Measurements from ENCODE around the gene HSPB1. TPM values are rescaled to one million over a fixed set of nuclear protein-coding genes. Genes with fewer than 3 reads are reported as not detected.

Gene HSPB1
- total RNA-seq, 4 donors from 2014 or later, result 178 to 353 (median 267) TPM

DNA sequence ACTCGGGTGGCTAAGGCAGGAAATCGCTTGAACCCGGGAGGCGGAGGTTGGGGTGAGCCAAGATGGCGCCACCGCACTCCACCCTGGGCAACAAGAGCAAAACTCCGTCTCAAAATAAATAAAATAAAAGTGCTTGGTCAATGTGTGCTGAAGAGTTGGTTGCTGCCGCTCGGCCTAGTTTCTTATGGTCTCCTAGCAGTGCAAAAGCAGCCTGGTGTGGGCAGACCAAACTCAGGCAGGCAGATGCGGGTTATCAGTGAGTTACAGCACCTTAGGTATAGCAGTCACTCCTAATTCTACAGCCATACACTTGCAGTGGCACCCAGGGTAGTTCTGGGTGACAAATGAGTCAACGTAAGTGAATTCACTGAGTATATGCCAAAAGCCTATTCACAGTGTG lies 22.6 kb downstream of the HSPB1 start:
- TF ChIP-seq, protein P1, sequence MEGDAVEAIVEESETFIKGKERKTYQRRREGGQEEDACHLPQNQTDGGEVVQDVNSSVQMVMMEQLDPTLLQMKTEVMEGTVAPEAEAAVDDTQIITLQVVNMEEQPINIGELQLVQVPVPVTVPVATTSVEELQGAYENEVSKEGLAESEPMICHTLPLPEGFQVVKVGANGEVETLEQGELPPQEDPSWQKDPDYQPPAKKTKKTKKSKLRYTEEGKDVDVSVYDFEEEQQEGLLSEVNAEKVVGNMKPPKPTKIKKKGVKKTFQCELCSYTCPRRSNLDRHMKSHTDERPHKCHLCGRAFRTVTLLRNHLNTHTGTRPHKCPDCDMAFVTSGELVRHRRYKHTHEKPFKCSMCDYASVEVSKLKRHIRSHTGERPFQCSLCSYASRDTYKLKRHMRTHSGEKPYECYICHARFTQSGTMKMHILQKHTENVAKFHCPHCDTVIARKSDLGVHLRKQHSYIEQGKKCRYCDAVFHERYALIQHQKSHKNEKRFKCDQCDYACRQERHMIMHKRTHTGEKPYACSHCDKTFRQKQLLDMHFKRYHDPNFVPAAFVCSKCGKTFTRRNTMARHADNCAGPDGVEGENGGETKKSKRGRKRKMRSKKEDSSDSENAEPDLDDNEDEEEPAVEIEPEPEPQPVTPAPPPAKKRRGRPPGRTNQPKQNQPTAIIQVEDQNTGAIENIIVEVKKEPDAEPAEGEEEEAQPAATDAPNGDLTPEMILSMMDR (IDR thresholded peaks at IDR 0.05), result no peak
- ATAC-seq (ENCODE audit: low FRiP score), result no peak
- no peak for DNase-seq (ENCODE audit: low spot score)

DNA sequence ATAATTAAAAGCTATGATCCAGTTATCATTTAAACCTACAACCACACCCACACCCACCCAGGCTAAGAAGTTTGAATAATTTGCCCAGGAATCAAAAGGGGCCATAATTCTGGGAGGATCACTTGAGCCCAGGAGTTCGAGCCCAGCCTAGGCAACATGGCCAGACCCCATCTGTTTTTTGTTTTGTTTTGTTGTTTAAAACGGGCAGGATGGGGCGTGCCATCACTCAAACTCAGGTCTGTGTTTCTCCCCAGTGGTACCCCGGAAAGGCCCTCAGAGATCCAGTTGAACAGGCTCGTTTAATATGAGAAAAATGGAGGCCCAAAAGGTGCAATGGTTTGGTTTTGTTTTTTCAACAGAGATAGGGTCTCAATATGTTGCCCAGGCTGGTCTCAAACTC lies 23.3 kb downstream of the HSPB1 start:
- DNase-seq (ENCODE audit: low spot score), result no peak
- no peak for ATAC-seq (ENCODE audit: low FRiP score)
- TF ChIP-seq, protein P1 (IDR thresholded peaks at IDR 0.05), result no peak

DNA sequence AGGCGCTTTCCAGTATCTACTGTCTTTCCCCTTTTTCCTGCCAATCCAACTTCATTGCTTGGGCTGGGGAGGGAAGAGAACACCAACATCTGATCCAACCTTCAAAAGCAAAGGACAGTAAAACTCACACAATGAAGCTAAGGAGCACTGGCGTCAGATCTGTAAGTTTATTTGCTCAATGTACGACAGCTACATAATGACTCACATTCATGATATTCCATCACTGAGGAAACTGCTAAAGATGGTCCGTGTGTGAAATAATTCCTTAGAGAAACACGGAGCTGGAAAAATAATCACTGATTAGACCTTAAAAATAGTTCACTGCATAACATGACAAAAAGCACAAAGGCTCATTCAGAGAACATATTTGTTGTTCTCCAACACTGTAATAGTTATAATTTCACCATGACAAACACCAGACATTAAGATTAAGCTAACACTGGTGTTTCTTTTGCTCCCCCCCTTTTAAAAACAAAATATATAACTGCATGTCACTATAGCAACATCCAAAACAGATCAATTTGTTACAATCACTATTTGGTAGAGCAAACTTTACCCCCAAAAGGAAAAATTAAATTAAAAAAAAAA lies 24.3 kb downstream of the HSPB1 start:
- TF ChIP-seq, protein P1 (IDR thresholded peaks at IDR 0.05), result no peak
- ATAC-seq (ENCODE audit: low FRiP score) (no peak), DNase-seq (ENCODE audit: low spot score) (no peak)

DNA sequence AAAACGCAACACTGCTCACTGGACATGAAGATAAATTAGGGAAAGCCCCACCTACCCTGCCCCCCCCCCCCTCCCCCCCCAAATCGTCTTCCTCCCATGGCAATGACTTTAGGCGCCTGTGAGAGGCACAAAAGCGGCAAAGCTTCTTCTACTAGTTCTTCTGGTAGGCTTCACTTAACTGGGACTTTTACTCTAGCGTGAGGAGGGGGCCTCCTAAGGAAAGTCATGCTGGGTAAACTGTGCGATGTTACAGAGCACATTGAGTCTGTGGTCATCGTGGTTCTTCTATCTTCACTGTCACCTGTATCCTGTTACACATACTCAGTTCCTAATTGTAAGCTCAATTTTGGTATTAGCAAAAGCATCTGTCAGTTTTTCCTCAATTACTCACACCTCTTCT lies 25.1 kb downstream of the HSPB1 start:
- no peak for ATAC-seq (ENCODE audit: low FRiP score)
- TF ChIP-seq, protein P1 (IDR thresholded peaks at IDR 0.05), result no peak
- no peak for DNase-seq (ENCODE audit: low spot score)

DNA sequence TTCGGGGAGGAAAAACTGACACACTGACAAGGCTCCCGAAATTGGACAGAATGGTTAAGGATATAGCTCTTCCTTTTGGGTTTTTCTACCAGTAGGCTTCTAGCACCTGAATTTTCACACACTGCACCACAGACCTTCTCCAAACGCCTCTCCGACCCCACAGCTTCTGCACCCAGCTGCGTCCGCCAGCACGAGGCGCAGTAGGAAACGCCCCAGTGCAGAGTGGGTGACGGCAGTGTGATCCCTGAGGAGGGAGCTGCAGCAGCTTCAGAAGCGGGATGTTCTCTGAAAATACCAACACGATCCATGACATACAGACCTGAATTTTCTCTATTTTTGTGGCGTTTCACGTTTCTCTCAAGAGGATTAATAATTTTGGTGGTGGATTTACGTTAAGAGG lies 25.9 kb downstream of the HSPB1 start:
- ATAC-seq (ENCODE audit: low FRiP score) (no peak), DNase-seq (ENCODE audit: low spot score) (no peak)
- TF ChIP-seq, protein P1 (IDR thresholded peaks at IDR 0.05), result no peak

DNA sequence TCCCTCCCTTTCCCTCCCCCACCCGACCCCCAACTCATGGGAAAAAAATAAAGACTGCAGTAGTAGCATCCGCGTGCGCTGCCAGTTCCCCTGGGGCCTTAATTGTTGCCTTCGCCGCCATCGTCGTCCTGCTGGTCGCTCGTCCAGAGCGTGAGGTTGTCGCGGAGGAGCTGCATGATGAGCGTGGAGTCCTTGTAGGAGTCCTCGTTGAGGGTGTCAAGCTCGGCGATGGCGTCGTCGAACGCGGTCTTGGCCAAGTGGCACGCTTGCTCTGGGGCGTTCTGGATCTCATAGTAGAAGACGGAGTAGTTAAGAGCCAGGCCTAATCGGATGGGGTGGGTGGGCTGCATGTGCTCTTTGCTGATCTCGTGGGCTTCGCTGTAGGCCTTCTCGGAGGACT lies 27.0 kb downstream of the HSPB1 start:
- ATAC-seq (ENCODE audit: low FRiP score) (no peak), DNase-seq (ENCODE audit: low spot score) (no peak)
- TF ChIP-seq, protein P1 (IDR thresholded peaks at IDR 0.05), result no peak

DNA sequence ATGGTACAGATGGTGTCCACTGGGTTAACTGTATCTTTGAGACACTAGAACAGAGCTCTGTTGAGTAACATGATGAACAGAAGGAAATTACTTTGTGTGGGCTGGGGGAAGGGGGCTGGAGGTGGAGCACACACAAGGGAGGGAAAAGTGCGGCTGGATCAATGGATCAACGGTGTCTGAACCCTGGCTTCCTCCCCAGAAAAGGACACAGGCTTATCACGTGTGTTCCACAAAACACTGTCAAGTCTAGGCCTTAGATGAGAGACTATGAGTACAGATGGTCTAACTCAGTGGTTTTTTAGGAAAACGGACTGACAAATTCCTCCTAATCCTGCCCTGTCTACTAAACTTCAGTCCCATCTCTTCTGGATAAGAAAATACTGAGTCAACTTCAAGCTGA lies 27.8 kb downstream of the HSPB1 start:
- TF ChIP-seq, protein P1 (IDR thresholded peaks at IDR 0.05), result no peak
- no peak for ATAC-seq (ENCODE audit: low FRiP score)
- no peak for DNase-seq (ENCODE audit: low spot score)

All from omental fat pad (tissue), 4 donors.